ENCODE measurements around the gene ABTB2. TPM values are rescaled to one million over a fixed set of nuclear protein-coding genes. Genes with fewer than 3 reads are reported as not detected.

ABTB2 gene
- polyA plus RNA-seq, 1 donor (not counting 4 experiments of a cell fraction or from before 2014, with no cell fraction given), result 1.0 TPM

GRCh38 chr11:34356913-34357700 lies 703 bp downstream of the ABTB2 start:
- FAIRE-seq (no peak), DNase-seq (ENCODE audit: low read depth, low spot score) (no peak)
- H3K36me3 ChIP-seq (ENCODE audit: control insufficient read depth in 2 of 2, extremely low read depth in 1 of 2, insufficient read depth in 2 of 2, low read length in 2 of 2), result no peaks in the 10 kb centered on the region
- dilution Hi-C loops (cut with MboI; ENCODE audit: extremely low pct_ligation_motif_present, low sequenced_read_pairs), result no loop called here
- no peak for TF ChIP-seq EZH2 (IDR thresholded peaks at IDR 0.05; ENCODE audit: low read length)
- peak in 2 of 3 experiments; percentile 15 to 26 for TF ChIP-seq CTCF (optimal IDR thresholded peaks at IDR 0.05 in 1 of 3, IDR thresholded peaks at IDR 0.05 in 1 of 3, conservative IDR thresholded peaks at IDR 0.05 in 1 of 3; ENCODE audit: extremely low read depth in 1 of 3, insufficient read depth in 2 of 3, low read length in 3 of 3)
- no peak overlapping the region for H3K27ac ChIP-seq (ENCODE audit: control insufficient read depth, insufficient read depth, low read length)
- peak overlapping the region; percentile 55 to 75 (median 75) for H3K4me3 ChIP-seq (ENCODE audit: control insufficient read depth in 2 of 3, extremely low read depth in 1 of 3, insufficient read depth in 2 of 3, low read depth in 1 of 3, low read length in 3 of 3)
- peaks cover 2% of the 10 kb centered on the region for H4K20me1 ChIP-seq (ENCODE audit: control insufficient read depth, extremely low read depth, insufficient read depth, low read length)
- H3K27me3 ChIP-seq (ENCODE audit: control insufficient read depth, extremely low read depth, insufficient read depth, low read length), result no peaks in the 10 kb centered on the region
- peak overlapping the region; percentile 66 for H3K9ac ChIP-seq (ENCODE audit: control insufficient read depth, extremely low read depth, insufficient read depth, low read length)
- no peaks in the 10 kb centered on the region for H3K79me2 ChIP-seq (ENCODE audit: control insufficient read depth, insufficient read depth, low read length)
- no peaks in the 10 kb centered on the region for H3K9me3 ChIP-seq (ENCODE audit: control insufficient read depth, low read depth, low read length)
- no peaks in the 10 kb centered on the region for H3K9me1 ChIP-seq (ENCODE audit: control insufficient read depth, extremely low read depth, insufficient read depth, low read length)
- peak overlapping the region; percentile 91 for H3K4me2 ChIP-seq (ENCODE audit: control insufficient read depth, extremely low read depth, insufficient read depth, low read depth, low read length)
- H3K4me1 ChIP-seq (ENCODE audit: control insufficient read depth, extremely low read depth, insufficient read depth, low read length), result peaks cover 22% of the 10 kb centered on the region
- peak overlapping the region; percentile 81 for H2AFZ ChIP-seq (ENCODE audit: control insufficient read depth, low read length)

DNA sequence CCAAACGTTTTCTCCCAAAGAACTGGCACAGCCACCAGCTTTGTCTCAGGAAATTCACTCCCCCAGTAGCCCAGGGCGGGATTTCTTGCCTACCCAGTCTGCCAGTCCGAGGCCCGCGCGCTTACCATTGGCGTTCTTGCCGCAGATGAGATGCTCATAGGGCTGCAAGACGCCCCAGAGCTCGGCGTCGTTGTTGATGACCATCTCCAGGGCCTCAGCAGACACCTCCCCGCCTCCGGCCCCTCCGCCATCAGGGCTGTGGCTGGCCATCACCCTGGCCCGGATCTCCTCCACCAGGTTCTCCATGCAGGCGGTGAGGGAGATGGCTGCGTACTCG lies 1.3 kb downstream of the ABTB2 start:
- peak overlapping the region; percentile 6 for H3K9ac ChIP-seq (ENCODE audit: control insufficient read depth, extremely low read depth, insufficient read depth, low read length)
- peak overlapping the region; percentile 81 for H2AFZ ChIP-seq (ENCODE audit: control insufficient read depth, low read length)
- peaks cover 2% of the 10 kb centered on the region for H4K20me1 ChIP-seq (ENCODE audit: control insufficient read depth, extremely low read depth, insufficient read depth, low read length)
- H3K9me1 ChIP-seq (ENCODE audit: control insufficient read depth, extremely low read depth, insufficient read depth, low read length), result no peaks in the 10 kb centered on the region
- no peak for DNase-seq (ENCODE audit: low read depth, low spot score)
- no peak overlapping the region for H3K27ac ChIP-seq (ENCODE audit: control insufficient read depth, insufficient read depth, low read length)
- H3K27me3 ChIP-seq (ENCODE audit: control insufficient read depth, extremely low read depth, insufficient read depth, low read length), result no peaks in the 10 kb centered on the region
- TF ChIP-seq CTCF (optimal IDR thresholded peaks at IDR 0.05 in 1 of 3, IDR thresholded peaks at IDR 0.05 in 1 of 3, conservative IDR thresholded peaks at IDR 0.05 in 1 of 3; ENCODE audit: extremely low read depth in 1 of 3, insufficient read depth in 2 of 3, low read length in 3 of 3) (no peak), EZH2 (IDR thresholded peaks at IDR 0.05; ENCODE audit: low read length) (no peak)
- H3K79me2 ChIP-seq (ENCODE audit: control insufficient read depth, insufficient read depth, low read length), result no peaks in the 10 kb centered on the region
- no peak for FAIRE-seq
- H3K36me3 ChIP-seq (ENCODE audit: control insufficient read depth in 2 of 2, extremely low read depth in 1 of 2, insufficient read depth in 2 of 2, low read length in 2 of 2), result no peaks in the 10 kb centered on the region
- H3K4me1 ChIP-seq (ENCODE audit: control insufficient read depth, extremely low read depth, insufficient read depth, low read length), result peaks cover 22% of the 10 kb centered on the region
- H3K4me3 ChIP-seq (ENCODE audit: control insufficient read depth in 2 of 3, extremely low read depth in 1 of 3, insufficient read depth in 2 of 3, low read depth in 1 of 3, low read length in 3 of 3), result peak overlapping the region; percentile 55 to 75 (median 75)
- dilution Hi-C loops (cut with MboI; ENCODE audit: extremely low pct_ligation_motif_present, low sequenced_read_pairs), result no loop called here
- H3K9me3 ChIP-seq (ENCODE audit: control insufficient read depth, low read depth, low read length), result no peaks in the 10 kb centered on the region
- H3K4me2 ChIP-seq (ENCODE audit: control insufficient read depth, extremely low read depth, insufficient read depth, low read depth, low read length), result peak overlapping the region; percentile 91

Measured in keratinocyte (primary cell).